ENCODE results near the gene PCOLCE2. TPM values are rescaled to one million over a fixed set of nuclear protein-coding genes. Genes with fewer than 3 reads are reported as not detected.

The PCOLCE2 gene
- total RNA-seq, 4 donors from 2014 or later = 3.1 to 37.8 (median 14.5) TPM

DNA sequence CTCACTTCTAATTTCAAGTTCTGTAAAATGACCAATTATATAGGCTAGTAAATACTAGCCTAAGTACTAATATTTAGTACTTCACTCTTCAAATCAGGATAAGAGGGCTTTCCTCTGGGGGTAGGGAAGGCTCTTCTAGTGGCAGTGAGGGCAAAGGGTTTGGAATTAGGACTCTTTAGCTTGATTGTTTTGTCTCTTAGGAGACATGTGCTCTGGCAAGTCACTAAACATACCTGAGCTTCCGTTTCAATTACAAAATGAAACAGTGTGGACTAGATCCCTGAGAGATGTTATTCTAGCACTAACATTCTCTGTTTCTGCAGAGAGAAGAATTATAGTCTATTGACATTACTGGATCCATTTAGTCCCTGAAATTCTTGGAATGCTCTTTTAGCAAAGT lies 71.5 kb downstream of the PCOLCE2 start:
- no peaks in the 10 kb centered on the region for H3K27me3 ChIP-seq
- WGBS, 2 donors = 32 to 37% methylated on average over 1 of the region's 1 CpG
- no peaks in the 10 kb centered on the region for H3K9me3 ChIP-seq
- DNase-seq = no peak
- no peak overlapping the region for H3K4me3 ChIP-seq (replicated peaks in 1 of 3)
- H3K27ac ChIP-seq = no peak overlapping the region
- no peaks in the 10 kb centered on the region for H3K36me3 ChIP-seq
- intact Hi-C loops (cut with DNase I) = no loop called here
- TF ChIP-seq, protein P1, sequence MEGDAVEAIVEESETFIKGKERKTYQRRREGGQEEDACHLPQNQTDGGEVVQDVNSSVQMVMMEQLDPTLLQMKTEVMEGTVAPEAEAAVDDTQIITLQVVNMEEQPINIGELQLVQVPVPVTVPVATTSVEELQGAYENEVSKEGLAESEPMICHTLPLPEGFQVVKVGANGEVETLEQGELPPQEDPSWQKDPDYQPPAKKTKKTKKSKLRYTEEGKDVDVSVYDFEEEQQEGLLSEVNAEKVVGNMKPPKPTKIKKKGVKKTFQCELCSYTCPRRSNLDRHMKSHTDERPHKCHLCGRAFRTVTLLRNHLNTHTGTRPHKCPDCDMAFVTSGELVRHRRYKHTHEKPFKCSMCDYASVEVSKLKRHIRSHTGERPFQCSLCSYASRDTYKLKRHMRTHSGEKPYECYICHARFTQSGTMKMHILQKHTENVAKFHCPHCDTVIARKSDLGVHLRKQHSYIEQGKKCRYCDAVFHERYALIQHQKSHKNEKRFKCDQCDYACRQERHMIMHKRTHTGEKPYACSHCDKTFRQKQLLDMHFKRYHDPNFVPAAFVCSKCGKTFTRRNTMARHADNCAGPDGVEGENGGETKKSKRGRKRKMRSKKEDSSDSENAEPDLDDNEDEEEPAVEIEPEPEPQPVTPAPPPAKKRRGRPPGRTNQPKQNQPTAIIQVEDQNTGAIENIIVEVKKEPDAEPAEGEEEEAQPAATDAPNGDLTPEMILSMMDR (IDR thresholded peaks at IDR 0.05) = no peak
- no peak for TF ChIP-seq POLR2A (IDR thresholded peaks at IDR 0.05)
- H3K4me1 ChIP-seq = no peaks in the 10 kb centered on the region

DNA sequence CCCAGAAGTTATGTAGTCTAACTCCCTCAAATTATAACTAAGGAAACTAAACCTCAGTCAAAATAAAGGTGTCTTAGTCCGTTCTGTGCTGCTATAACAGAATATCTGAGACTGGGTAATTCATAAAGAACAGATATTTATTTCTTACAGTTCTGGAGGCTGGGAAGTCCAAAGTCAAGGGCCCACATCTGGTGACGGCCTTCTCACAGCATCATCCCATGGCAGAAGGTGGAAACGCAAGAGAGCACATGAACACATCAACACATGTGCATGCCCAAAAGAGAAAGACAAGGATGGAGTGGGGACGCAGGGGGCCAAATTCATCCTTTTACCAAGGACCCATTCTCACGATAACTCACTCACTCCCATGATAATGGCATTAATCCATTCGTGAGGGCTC lies 73.1 kb downstream of the PCOLCE2 start:
- no peaks in the 10 kb centered on the region for H3K4me1 ChIP-seq
- no peak for DNase-seq
- intact Hi-C loops (cut with DNase I) = no loop called here
- WGBS, 2 donors = 95 to 97% methylated on average over 6 of the region's 6 CpGs
- no peaks in the 10 kb centered on the region for H3K9me3 ChIP-seq
- no peaks in the 10 kb centered on the region for H3K36me3 ChIP-seq
- no peaks in the 10 kb centered on the region for H3K27me3 ChIP-seq
- H3K27ac ChIP-seq = no peak overlapping the region
- no peak overlapping the region for H3K4me3 ChIP-seq (replicated peaks in 1 of 3)
- TF ChIP-seq POLR2A (IDR thresholded peaks at IDR 0.05) = no peak
- TF ChIP-seq, protein P1 (IDR thresholded peaks at IDR 0.05) = no peak

DNA sequence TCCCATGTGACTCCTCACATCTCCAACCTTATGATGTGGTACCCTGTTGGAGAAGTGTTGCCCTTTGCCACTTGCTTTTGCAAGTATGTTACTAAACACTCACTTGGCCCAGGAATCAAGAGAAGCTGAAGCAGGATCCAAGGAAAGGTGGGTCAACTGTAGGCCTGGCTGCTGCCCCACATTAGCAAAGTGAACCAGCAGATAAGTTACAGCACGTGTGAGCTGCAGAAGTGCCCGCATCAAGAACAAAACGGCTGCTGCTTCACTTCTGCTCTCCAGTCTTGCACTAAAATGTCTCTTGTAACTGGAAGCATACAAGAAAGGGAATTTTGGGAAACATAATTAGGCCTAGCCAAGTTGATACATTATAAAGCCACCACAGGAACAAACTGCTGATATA lies 79.6 kb downstream of the PCOLCE2 start:
- Histone ChIP-seq H3K27me3 (no peaks in the 10 kb centered on the region), H3K4me3 (replicated peaks in 1 of 3) (no peak overlapping the region), H3K4me1 (no peaks in the 10 kb centered on the region), H3K27ac (no peak overlapping the region), H3K36me3 (no peaks in the 10 kb centered on the region), H3K9me3 (no peaks in the 10 kb centered on the region)
- no peak for DNase-seq
- WGBS, 2 donors = 86 to 89% methylated on average over 3 of the region's 3 CpGs
- intact Hi-C loops (cut with DNase I) = no loop called here
- no peak for TF ChIP-seq POLR2A (IDR thresholded peaks at IDR 0.05)
- TF ChIP-seq, protein P1 (IDR thresholded peaks at IDR 0.05) = no peak

DNA sequence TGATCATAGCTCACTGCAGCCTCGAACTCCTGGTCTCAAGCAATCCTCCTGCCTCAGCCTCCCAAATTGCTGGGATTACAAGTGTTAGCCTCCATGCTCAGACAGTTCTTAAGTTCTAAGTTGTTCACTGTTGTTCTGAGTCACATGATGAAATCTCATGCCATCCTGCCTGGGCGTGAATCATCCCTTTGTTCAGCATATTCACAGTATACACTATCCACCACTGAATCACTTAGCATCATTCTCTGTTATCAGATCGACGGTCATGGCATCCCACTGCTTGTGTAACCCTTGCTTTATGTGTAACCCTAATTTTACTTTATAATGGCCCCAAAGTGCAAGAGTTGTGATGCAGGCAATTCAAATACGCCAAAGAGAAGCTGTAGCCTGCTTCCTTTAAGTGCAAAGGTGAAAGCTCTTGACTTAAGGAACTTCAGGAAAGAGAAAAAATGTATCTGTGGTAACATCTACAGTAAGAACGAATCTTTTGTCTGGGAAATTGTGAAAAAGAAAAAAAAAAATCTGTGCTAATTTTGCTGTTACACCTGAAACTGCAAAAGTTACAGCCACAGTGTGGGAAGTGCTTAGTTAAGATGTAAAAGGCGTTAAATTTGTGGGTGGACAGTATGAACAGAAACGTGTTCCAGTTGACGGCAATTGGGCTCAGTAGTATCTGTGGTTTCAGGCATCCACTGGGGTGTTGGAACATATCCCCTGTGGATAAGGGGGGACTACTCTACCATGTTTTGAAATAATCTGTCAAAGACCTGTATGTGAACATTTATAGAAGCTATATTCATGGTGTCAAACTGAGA lies 80.6 kb downstream of the PCOLCE2 start:
- Histone ChIP-seq H3K27ac (no peak overlapping the region), H3K9me3 (no peaks in the 10 kb centered on the region), H3K4me1 (no peaks in the 10 kb centered on the region), H3K4me3 (replicated peaks in 1 of 3) (no peak overlapping the region), H3K27me3 (no peaks in the 10 kb centered on the region), H3K36me3 (no peaks in the 10 kb centered on the region)
- no peak for TF ChIP-seq POLR2A (IDR thresholded peaks at IDR 0.05)
- TF ChIP-seq, protein P1 (IDR thresholded peaks at IDR 0.05) = no peak
- WGBS, 2 donors = 89 to 92% methylated on average over 9 of the region's 9 CpGs
- intact Hi-C loops (cut with DNase I) = no loop called here
- no peak for DNase-seq

DNA sequence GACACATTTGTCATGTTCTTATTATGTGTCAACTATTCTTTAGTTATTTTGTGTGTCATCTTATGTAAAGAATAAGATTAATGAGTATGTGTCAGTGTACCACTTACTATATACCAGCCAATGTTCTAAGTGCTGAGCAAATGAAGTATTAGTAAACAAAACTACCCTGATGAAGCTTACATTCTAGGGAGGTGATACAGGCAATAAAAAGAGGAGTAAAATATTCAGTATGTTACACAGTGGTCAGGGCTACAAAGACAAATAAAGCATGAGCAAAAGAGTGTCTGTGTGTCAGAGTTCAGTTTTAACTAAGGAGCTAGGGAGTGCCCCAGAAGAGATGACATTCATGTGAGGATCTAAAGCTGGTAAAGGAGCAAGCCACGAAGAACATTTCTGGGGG lies 86.0 kb downstream of the PCOLCE2 start:
- Histone ChIP-seq H3K4me3 (replicated peaks in 1 of 3) (no peak overlapping the region), H3K27ac (no peak overlapping the region), H3K27me3 (no peaks in the 10 kb centered on the region), H3K36me3 (no peaks in the 10 kb centered on the region), H3K9me3 (no peaks in the 10 kb centered on the region), H3K4me1 (no peaks in the 10 kb centered on the region)
- 67 to 76% methylated on average over 1 of the region's 1 CpG for WGBS, 2 donors
- intact Hi-C loops (cut with DNase I) = no loop called here
- no peak for TF ChIP-seq POLR2A (IDR thresholded peaks at IDR 0.05)
- TF ChIP-seq, protein P1 (IDR thresholded peaks at IDR 0.05) = no peak
- DNase-seq = no peak

Measured in thyroid gland (tissue), 4 donors.